Activated T-cell treated with anti-CD3 and anti-CD28 coated beads, Interleukin-2, amount 50 U/mL, for 24 hours (primary cell): ENCODE data around the gene CENPP.

Source experiments
- DNase-seq: peaks from one replicate; pipeline ENCODE4 v3.0.0-alpha.2; 2020
- H3K27ac Mint-ChIP-seq: 2 replicates; pipeline ENCODE4 v1.8.0; 2020; ENCODE audit warnings: mild to moderate bottlenecking, mixed read lengths
- H3K27me3 Mint-ChIP-seq: 2 replicates; pipeline ENCODE4 v1.8.0; 2020; ENCODE audit warnings: mixed read lengths
- H3K36me3 Mint-ChIP-seq: 2 replicates; pipeline ENCODE4 v1.8.0; 2020; ENCODE audit warnings: low read depth, mixed read lengths
- H3K4me1 Mint-ChIP-seq: 2 replicates; pipeline ENCODE4 v1.8.0; 2020; ENCODE audit warnings: low read depth, mixed read lengths
- H3K4me3 Mint-ChIP-seq: 2 replicates; pipeline ENCODE4 v1.8.0; 2020; ENCODE audit warnings: mild to moderate bottlenecking, moderate library complexity, mixed read lengths
- H3K9me3 Mint-ChIP-seq: 2 replicates; pipeline ENCODE4 v1.8.0; 2020; ENCODE audit warnings: mixed read lengths

CENPP gene

DNA sequence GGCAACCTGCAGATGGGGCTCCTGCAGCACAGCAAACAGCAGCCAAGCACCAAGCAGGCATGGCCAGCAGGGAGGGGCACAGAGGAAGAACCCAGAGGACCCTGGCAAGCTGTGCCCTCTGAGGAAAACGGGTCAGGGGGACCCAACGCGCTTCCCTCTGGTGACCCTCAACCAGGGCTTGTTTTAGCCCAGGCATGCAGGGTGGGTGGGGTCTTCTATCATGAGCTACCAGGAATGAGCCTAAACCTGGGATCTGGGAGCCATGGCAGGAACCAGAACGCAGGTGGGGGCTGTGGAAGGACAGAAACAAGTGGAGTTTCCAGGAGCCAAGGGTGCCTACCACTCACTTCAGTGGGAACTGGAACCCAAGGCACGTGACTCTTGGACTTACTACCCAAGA lies 323.3 kb downstream of the CENPP start:
- Mint-ChIP-seq H3K27ac (no peak overlapping the region), H3K36me3 (peaks cover 92% of the 10 kb centered on the region), H3K4me3 (no peak overlapping the region), H3K9me3 (peaks cover 12% of the 10 kb centered on the region), H3K4me1 (peaks cover 8% of the 10 kb centered on the region), H3K27me3 (no peaks in the 10 kb centered on the region)
- no peak for DNase-seq

DNA sequence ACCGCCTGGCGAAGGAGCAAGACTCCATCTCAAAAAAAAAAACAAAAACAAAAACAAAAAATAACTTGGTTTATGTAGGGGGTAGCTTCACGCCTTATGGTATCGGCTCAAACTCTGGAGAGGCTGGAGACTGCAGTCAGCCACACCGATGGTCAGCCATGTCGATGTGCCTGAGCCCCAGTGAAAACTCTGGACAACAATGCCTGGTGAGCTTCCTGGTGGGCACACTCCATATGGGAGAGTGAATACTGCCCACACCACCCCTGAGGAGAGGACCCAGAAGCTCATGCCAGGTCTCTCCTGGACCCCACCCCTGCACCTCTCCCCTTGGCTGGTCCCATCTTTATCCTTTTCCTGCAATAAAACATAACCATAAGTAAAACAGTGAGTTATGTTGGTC lies 324.5 kb downstream of the CENPP start:
- H3K36me3 Mint-ChIP-seq = peaks cover 92% of the 10 kb centered on the region
- peaks cover 8% of the 10 kb centered on the region for H3K4me1 Mint-ChIP-seq
- DNase-seq = no peak
- peaks cover 12% of the 10 kb centered on the region for H3K9me3 Mint-ChIP-seq
- H3K4me3 Mint-ChIP-seq = no peak overlapping the region
- no peaks in the 10 kb centered on the region for H3K27me3 Mint-ChIP-seq
- no peak overlapping the region for H3K27ac Mint-ChIP-seq

DNA sequence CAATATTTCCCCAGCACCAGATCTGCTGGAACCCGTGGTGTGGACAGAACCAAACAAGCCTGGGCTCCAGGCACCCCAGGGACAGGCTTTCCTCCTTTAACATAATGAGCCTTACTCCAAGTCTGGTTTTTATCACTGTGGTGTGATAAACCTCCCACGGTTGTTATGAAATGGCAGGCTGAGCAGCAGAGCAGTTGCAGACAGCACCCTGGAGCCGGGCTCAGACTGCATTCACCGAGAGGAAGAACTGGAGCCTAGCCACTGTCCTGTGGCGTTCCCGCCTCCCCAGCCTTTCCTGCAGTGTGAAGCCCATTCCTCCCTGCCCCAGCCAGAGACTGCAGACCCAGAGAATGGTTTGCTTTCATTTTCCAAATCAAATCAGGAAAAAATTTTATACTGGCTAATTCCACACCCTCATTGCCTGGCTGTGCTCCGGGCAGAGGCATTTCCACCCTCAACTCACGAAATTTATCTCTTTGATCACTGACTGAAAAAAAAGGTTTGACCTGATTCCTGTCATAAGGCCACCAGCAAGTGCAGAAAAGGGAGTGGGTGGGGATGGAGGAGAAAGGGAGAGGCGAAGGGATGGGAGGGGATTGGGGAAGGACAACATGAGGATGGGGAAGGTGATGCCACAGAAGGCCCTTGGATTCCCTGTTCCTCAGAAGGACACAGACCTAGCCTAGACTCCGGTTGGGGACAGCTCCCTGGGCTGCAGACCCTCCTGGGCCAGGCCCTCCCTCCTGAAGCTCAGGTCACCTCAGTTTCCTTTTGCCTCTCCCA lies 325.3 kb downstream of the CENPP start:
- Mint-ChIP-seq H3K4me3 (no peak overlapping the region), H3K36me3 (peaks cover 91% of the 10 kb centered on the region), H3K27ac (no peak overlapping the region), H3K9me3 (peaks cover 10% of the 10 kb centered on the region), H3K27me3 (no peaks in the 10 kb centered on the region), H3K4me1 (peaks cover 7% of the 10 kb centered on the region)
- no peak for DNase-seq

DNA sequence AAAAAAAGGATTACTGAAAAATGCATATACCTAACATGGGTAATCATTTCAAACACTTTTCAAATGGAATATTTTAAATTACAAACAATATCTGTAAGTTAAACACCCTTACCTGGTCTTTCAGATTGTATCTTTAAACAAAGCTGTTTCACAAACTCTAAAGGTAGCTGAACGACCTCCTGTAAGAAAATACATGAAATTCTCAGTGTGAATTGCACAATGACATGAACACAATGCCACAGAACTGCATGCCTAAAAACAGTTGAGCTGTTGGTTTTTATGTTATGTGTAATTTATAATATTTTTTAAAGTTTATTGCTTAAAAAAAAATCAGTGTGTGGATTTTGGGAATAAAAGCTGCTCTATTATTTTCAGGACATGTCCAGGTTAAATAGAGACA lies 326.7 kb downstream of the CENPP start:
- no peak for DNase-seq
- Mint-ChIP-seq H3K9me3 (peaks cover under 1% of the 10 kb centered on the region), H3K4me1 (no peaks in the 10 kb centered on the region), H3K4me3 (no peak overlapping the region), H3K27me3 (no peaks in the 10 kb centered on the region), H3K27ac (no peak overlapping the region), H3K36me3 (peaks cover 93% of the 10 kb centered on the region)

DNA sequence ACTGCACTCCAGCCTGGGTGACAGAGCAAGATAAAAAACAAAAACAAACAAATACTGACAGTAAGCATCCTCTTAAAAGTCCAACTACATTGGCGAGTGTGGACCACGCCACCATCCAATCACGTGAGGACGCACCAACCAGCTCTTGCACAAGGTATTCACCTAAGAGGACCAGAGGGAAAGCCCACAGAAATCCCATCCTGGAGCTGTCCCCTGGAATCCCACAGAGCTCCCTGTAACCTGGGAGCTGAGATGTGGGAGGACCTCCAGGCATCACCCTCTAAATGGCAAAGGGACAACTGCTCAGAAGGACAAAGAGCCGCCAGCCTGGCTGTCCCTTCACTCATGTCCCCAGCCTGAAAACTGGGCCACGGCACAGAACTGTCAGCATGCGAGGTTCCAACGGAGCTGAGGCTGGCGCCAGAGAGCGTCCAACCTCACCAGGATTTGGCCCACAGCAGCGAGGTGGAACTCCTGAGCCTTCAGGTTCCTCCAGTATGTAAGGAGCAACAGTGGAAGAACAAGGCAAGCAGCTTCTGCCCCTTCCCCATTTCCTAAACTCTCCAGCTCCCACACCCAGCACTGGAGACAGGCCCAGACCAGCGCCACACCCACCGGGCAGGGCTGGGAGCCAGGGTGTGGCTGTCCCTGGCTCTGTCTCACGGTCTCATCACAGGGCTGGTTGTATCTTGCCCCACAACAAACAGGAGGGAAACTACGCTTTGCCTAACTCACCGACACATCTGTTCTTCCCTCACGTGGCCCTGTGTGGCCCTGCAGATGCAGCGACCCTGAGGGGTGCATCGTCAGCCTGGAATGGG lies 328.9 kb downstream of the CENPP start:
- Mint-ChIP-seq H3K4me3 (no peak overlapping the region), H3K36me3 (peaks cover 83% of the 10 kb centered on the region), H3K4me1 (peaks cover 2% of the 10 kb centered on the region), H3K9me3 (no peaks in the 10 kb centered on the region), H3K27ac (no peak overlapping the region), H3K27me3 (no peaks in the 10 kb centered on the region)
- no peak for DNase-seq

DNA sequence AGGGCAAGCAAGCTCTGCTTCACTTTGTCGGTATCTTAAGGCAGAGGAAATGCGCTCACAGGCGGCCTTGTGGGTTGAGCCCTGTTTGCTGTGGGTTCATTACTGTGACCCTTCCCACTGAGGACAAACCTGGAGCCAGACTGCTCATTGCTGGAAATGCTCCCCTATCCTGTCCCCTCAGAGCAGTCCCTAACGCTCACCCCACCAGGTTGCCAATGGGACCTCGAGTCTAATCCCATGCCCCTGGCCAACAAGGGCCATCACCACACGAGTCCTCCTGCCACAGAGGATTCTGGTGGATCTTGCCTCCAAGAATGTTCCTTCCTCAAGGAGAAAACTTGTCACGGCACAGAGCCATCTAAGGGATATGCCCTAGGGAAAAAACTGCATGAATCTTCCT lies 329.6 kb downstream of the CENPP start:
- Mint-ChIP-seq H3K27me3 (no peaks in the 10 kb centered on the region), H3K9me3 (no peaks in the 10 kb centered on the region), H3K27ac (no peak overlapping the region), H3K36me3 (peaks cover 82% of the 10 kb centered on the region), H3K4me3 (no peak overlapping the region), H3K4me1 (peaks cover 6% of the 10 kb centered on the region)
- no peak for DNase-seq

DNA sequence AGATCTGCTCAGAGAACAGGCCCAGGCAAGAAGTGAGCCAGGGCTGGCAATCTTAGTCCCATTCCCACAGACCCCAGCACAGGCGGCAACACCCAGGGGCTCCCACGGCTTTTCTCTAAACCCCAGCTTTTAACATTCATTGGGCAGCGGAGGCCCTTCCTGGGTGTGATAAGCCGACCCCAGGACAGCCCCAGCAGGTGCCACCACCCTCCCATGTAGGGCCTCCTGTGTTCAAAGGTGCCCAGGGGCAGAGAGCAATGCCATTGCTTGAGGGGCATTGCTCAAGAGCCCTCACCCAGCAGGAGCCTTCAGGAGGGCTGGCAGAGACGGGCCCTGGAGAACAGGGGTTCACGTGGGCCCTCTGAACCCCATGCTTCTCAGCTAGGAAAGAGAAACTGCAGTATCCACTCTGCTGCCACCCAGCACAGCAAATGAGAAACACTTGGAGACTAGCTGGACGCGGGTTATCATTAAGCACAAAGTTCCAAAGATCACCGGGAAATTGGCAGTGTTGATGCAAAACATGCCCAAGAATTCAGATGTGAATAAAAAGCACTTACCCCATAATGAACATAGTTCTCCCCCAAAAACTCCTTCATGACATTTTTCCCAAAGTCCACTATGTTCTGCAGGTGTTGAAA lies 330.3 kb downstream of the CENPP start:
- H3K4me1 Mint-ChIP-seq = peaks cover 8% of the 10 kb centered on the region
- no peaks in the 10 kb centered on the region for H3K9me3 Mint-ChIP-seq
- no peak overlapping the region for H3K4me3 Mint-ChIP-seq
- peaks cover 77% of the 10 kb centered on the region for H3K36me3 Mint-ChIP-seq
- H3K27ac Mint-ChIP-seq = no peak overlapping the region
- no peak for DNase-seq
- no peaks in the 10 kb centered on the region for H3K27me3 Mint-ChIP-seq

DNA sequence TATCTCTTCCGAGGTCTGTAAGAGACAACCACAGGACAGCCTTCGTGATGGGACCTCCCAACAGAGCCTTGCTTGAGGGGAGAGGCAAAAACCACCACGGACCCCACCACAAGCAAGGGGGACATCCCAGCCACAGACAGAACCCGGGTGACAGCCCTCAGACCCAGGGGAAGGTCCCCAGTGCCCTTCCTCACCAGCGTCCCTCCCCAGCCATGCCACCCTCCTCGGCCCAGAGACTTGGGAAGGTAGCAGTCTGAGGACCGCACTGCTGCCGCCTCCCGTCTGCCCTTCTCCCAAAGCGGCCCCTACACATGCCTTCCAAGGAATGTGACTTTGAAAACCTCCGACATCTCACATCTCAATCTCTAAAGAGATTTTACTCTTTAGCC lies 330.8 kb downstream of the CENPP start:
- Mint-ChIP-seq H3K9me3 (no peaks in the 10 kb centered on the region), H3K27ac (no peak overlapping the region), H3K36me3 (peaks cover 76% of the 10 kb centered on the region), H3K27me3 (no peaks in the 10 kb centered on the region), H3K4me3 (no peak overlapping the region), H3K4me1 (peaks cover 10% of the 10 kb centered on the region)
- DNase-seq = no peak

DNA sequence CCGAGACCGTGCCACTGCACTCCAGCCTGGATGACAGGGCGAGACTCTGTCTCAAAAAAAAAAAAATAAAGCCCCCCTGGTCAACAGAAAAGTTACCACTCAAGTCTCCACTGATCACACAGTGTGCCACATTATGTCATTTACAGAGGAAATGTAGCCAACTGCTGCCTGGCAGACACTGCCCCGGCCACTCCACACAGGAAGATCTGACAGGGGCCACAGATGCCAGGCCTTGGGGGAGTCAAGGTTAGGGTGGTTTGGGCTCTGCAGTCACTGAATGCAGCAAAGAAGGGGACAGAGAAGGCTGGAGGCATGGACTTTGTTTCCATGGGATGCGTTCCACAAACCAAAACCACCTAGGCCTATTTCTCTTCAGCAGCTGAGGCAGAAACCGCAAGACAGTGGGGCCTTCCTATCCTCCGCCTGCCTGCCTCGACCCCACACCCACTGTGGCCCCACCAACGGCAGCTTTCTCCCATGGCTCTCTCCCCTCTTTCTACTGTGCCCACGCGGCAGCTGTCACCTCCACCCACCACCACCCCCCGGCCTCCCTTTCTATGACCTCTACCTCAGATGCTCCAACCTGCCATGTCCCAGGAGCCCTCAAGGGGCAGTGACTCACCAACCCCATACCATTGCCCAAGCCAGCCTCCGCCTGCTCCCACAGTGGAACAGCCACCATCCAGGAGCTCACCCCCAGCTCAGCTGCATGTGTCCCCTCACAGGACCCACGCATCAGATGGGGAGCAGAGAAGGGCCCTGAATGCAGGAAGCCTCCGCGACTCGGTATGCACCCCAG lies 331.7 kb downstream of the CENPP start:
- Mint-ChIP-seq H3K4me1 (peaks cover 15% of the 10 kb centered on the region), H3K27me3 (no peaks in the 10 kb centered on the region), H3K4me3 (no peak overlapping the region), H3K27ac (no peak overlapping the region), H3K36me3 (peaks cover 78% of the 10 kb centered on the region), H3K9me3 (no peaks in the 10 kb centered on the region)
- no peak for DNase-seq

DNA sequence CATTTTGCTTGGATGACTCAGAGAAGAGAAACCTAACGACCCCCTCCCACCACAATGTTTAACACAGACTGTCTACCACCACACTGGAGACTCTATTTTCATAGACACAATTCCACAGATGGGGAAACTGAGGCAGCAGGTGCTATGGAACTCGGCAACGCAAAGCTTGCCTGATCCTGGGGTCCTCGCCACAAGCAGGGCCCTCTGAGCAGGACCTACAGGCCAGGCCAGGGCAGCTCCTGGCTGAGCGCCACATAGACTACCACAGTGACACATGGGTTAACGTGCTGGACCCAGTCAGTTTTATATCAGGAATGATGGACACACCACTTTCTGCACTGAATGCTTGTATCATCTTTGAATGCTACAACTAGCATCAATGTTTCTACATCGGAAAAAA lies 332.4 kb downstream of the CENPP start:
- Mint-ChIP-seq H3K9me3 (no peaks in the 10 kb centered on the region), H3K4me3 (no peak overlapping the region), H3K4me1 (peaks cover 20% of the 10 kb centered on the region), H3K27me3 (no peaks in the 10 kb centered on the region), H3K36me3 (peaks cover 79% of the 10 kb centered on the region), H3K27ac (no peak overlapping the region)
- no peak for DNase-seq

DNA sequence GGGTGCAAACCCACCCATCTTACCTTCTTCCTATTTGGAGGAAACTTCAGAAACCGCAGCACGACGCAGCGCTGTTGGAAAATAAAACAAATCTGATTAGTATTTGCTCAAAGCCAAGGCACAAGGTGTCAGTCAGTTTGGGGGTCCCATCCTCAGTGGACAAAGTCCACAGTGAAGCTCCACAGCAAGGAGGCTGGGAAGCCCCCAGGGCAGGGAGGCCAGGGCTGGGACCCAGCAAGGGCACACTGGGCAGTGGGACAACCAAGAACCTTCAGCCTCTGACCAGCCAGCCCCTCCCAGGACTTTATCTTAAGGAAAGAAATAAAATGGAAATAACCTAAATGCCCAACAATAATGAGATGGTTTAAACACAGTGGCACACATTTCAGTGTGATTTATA lies 332.9 kb downstream of the CENPP start:
- no peaks in the 10 kb centered on the region for H3K9me3 Mint-ChIP-seq
- H3K27me3 Mint-ChIP-seq = no peaks in the 10 kb centered on the region
- peaks cover 79% of the 10 kb centered on the region for H3K36me3 Mint-ChIP-seq
- H3K4me1 Mint-ChIP-seq = peaks cover 23% of the 10 kb centered on the region
- H3K27ac Mint-ChIP-seq = no peak overlapping the region
- no peak for DNase-seq
- no peak overlapping the region for H3K4me3 Mint-ChIP-seq

DNA sequence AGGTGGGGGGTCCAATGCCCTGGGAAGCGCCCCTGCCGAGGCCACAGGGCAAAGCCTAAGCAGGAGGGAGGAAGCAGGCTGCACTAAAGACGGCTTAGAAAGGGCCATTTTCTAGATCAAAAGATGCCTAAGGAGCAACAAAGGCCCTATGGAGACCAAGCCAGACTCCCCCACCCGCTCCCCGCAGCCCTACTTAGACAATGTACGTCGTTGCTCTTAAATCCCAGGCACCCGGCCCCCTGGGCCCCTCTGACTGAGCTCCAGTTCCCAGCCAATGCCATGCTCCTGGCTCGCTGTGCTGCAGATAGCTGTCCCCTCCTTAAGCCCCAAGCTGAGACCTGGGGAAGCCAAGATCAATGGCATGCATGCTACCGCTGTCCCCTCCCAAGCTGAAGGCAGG lies 333.8 kb downstream of the CENPP start:
- Mint-ChIP-seq H3K36me3 (peaks cover 76% of the 10 kb centered on the region), H3K27me3 (no peaks in the 10 kb centered on the region), H3K4me1 (peaks cover 32% of the 10 kb centered on the region), H3K9me3 (no peaks in the 10 kb centered on the region), H3K4me3 (no peak overlapping the region), H3K27ac (no peak overlapping the region)
- no peak for DNase-seq

DNA sequence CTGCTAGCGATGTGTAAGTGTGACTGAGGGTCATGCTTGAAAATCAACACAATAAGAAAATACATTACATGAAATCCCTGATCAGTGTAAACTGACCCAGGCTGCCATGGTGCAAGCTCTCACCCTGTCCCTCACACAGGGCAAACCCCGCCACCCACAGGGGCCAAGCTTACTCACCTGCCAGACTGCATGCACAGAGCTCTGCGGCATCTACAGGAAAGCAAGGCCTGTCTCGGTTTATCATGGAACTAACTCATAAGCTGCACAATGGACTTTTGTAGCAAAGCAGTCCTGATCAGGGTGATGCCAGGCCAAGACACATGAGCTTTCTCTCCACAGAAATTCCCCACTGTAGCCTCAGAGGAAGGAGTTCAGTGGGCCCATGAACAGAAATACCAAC lies 334.5 kb downstream of the CENPP start:
- no peak overlapping the region for H3K4me3 Mint-ChIP-seq
- no peaks in the 10 kb centered on the region for H3K9me3 Mint-ChIP-seq
- peaks cover 39% of the 10 kb centered on the region for H3K4me1 Mint-ChIP-seq
- no peak for DNase-seq
- H3K36me3 Mint-ChIP-seq = peaks cover 71% of the 10 kb centered on the region
- H3K27ac Mint-ChIP-seq = no peak overlapping the region
- no peaks in the 10 kb centered on the region for H3K27me3 Mint-ChIP-seq

DNA sequence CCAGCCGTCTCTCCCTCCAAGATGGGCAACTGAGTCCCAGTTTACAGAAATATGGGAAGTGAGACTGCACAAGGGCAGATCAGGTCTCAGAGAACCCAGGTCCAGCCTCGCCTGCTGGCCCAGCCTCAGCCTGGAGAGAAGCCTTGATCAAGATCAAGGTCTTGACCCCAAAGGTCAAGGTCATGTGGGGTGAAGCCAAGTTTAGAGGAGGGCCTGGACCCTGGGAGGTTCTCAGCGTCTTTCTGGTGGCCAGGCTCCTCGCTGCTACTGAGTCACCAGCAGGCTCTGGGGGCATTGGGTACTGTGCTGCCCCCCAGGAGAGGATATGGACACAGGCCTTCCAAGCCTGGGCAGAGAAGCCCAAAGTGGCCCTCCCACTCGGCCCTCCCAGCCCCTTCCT lies 335.4 kb downstream of the CENPP start:
- H3K4me1 Mint-ChIP-seq = peaks cover 45% of the 10 kb centered on the region
- no peaks in the 10 kb centered on the region for H3K27me3 Mint-ChIP-seq
- no peak overlapping the region for H3K27ac Mint-ChIP-seq
- no peaks in the 10 kb centered on the region for H3K9me3 Mint-ChIP-seq
- H3K36me3 Mint-ChIP-seq = peaks cover 68% of the 10 kb centered on the region
- DNase-seq = no peak
- no peak overlapping the region for H3K4me3 Mint-ChIP-seq
